HS-27A (cell line): ENCODE results near the gene RNU6-9.

Experiments
- DNase-seq: peaks from one replicate; pipeline ENCODE4 v3.0.0-alpha.2; 2012; ENCODE audit warnings: low read depth, missing footprints

Gene RNU6-9

GRCh38 chr19:936175-936546, 42.9 kb downstream of the RNU6-9 start:
- no peak for DNase-seq

GRCh38 chr19:937259-937694, 44.0 kb downstream of the RNU6-9 start:
- no peak for DNase-seq

GRCh38 chr19:938233-938923, 45.1 kb downstream of the RNU6-9 start:
- DNase-seq, result no peak

GRCh38 chr19:939439-939838, 46.2 kb downstream of the RNU6-9 start:
- DNase-seq, result no peak

GRCh38 chr19:939922-940321, 46.6 kb downstream of the RNU6-9 start:
- no peak for DNase-seq

- DNase-seq, result peak; percentile 59
These were observed 47.5 kb downstream of the RNU6-9 start for GRCh38 chr19:940591-941291.

- DNase-seq, result no peak
These were observed 48.2 kb downstream of the RNU6-9 start for GRCh38 chr19:941292-942132.

- DNase-seq, result no peak
These were observed 48.9 kb downstream of the RNU6-9 start for GRCh38 chr19:942133-942645.
